Trophoblast cell (in vitro differentiated cells and primary cell): ENCODE measurements around the gene FCN3.

Experiments
- DNase-seq, 2 donors: peaks; one replicate each; pipeline ENCODE4 v3.0.0-alpha.2; 2016
- H2AFZ ChIP-seq: 2 replicates; pipeline ENCODE4 v1.6.1; 2013; ENCODE audit warnings: low read length, moderate library complexity, mild to moderate bottlenecking; ENCODE audit not compliant: insufficient read depth, poor library complexity
- H2AK5ac ChIP-seq: 2 replicates; pipeline ENCODE4 v1.6.1; 2013; ENCODE audit warnings: mild to moderate bottlenecking, low read length
- H2BK120ac ChIP-seq: 2 replicates; pipeline ENCODE4 v1.6.1; 2013; ENCODE audit warnings: low read length, mild to moderate bottlenecking, moderate library complexity; ENCODE audit not compliant: insufficient read depth, poor library complexity
- H2BK12ac ChIP-seq: 2 replicates; pipeline ENCODE4 v1.6.1; 2013; ENCODE audit warnings: mild to moderate bottlenecking, low read length, moderate library complexity
- H2BK5ac ChIP-seq: 2 replicates; pipeline ENCODE4 v1.6.1; 2013; ENCODE audit warnings: low read length, low read depth, moderate library complexity, mild to moderate bottlenecking; ENCODE audit not compliant: poor library complexity
- H3K14ac ChIP-seq: 2 replicates; pipeline ENCODE4 v1.6.1; 2013; ENCODE audit warnings: mild to moderate bottlenecking, low read length
- H3K18ac ChIP-seq: 2 replicates; pipeline ENCODE4 v1.6.1; 2013; ENCODE audit warnings: mild to moderate bottlenecking, low read length
- H3K23ac ChIP-seq: 2 replicates; pipeline ENCODE4 v1.6.1; 2013; ENCODE audit warnings: low read length
- H3K27ac ChIP-seq: 2 replicates; pipeline ENCODE4 v1.5.1; 2013; ENCODE audit warnings: low read depth, mild to moderate bottlenecking, inconsistent platforms, low read length, moderate library complexity
- H3K27me3 ChIP-seq: 2 replicates; pipeline ENCODE4 v1.6.1; 2013; ENCODE audit warnings: inconsistent platforms, mild to moderate bottlenecking, low read length, moderate library complexity; ENCODE audit not compliant: insufficient read depth
- H3K36me3 ChIP-seq, 2 experiments: 1 replicate in 1 of 2; 2 replicates in 1 of 2; pipeline ENCODE4 v1.6.1; 2013; ENCODE audit warnings: low read length in 2 of 2, mild to moderate bottlenecking in 2 of 2, moderate library complexity in 1 of 2; ENCODE audit not compliant: insufficient read depth in 2 of 2, control insufficient read depth in 1 of 2
- H3K4ac ChIP-seq: 2 replicates; pipeline ENCODE4 v1.6.1; 2013; ENCODE audit warnings: low read depth, mild to moderate bottlenecking, low read length, moderate library complexity
- H3K4me1 ChIP-seq, 2 experiments: 1 replicate in 1 of 2; 2 replicates in 1 of 2; pipeline ENCODE4 v1.6.1; 2013; ENCODE audit warnings: low read length in 2 of 2, mild to moderate bottlenecking in 2 of 2, moderate library complexity in 1 of 2; ENCODE audit not compliant: insufficient read depth in 2 of 2, control insufficient read depth in 1 of 2
- H3K4me2 ChIP-seq: 2 replicates; pipeline ENCODE4 v1.6.1; 2013; ENCODE audit warnings: inconsistent platforms, mild to moderate bottlenecking, low read length, moderate library complexity
- H3K4me3 ChIP-seq: 2 replicates; pipeline ENCODE4 v1.5.1; 2013; ENCODE audit warnings: mild to moderate bottlenecking, low read depth, low read length, inconsistent platforms
- H3K79me1 ChIP-seq: one replicate; pipeline ENCODE4 v1.6.1; 2013; ENCODE audit warnings: low read length
- H3K79me2 ChIP-seq: 2 replicates; pipeline ENCODE4 v1.6.1; 2013; ENCODE audit warnings: low read length, mild to moderate bottlenecking; ENCODE audit not compliant: control insufficient read depth, insufficient read depth, poor library complexity
- H3K9ac ChIP-seq: 2 replicates; pipeline ENCODE4 v1.6.1; 2013; ENCODE audit warnings: mild to moderate bottlenecking, low read length
- H3K9me3 ChIP-seq: 2 replicates; pipeline ENCODE4 v1.6.1; 2013; ENCODE audit warnings: low read depth, mild to moderate bottlenecking, control low read depth, inconsistent platforms, low read length; ENCODE audit not compliant: insufficient read depth
- H4K12ac ChIP-seq: 2 replicates; pipeline ENCODE4 v1.6.1; 2013; ENCODE audit warnings: low read depth, mild to moderate bottlenecking, low read length, moderate library complexity
- H4K8ac ChIP-seq: 2 replicates; pipeline ENCODE4 v1.6.1; 2013; ENCODE audit warnings: low read depth, mild to moderate bottlenecking, low read length, moderate library complexity
- H4K91ac ChIP-seq: one replicate; pipeline ENCODE4 v1.6.1; 2013; ENCODE audit warnings: low read depth, mild to moderate bottlenecking, low read length, moderate library complexity
- WGBS: extraction: QIAGEN DNeasy Blood & Tissue Kit; methylation state at CpG from one replicate; pipeline ENCODE4 v1.1.7; 2013; ENCODE audit warnings: missing lambda C conversion rate; ENCODE audit not compliant: insufficient read length, insufficient coverage; ENCODE audit errors: extremely low coverage; 5-methylcytosine and 5-hydroxymethylcytosine counted together

Gene FCN3

GRCh38 chr1:27353166-27353565, 21.5 kb downstream of the FCN3 start:
- H4K12ac ChIP-seq = no peak overlapping the region
- H3K4ac ChIP-seq = no peak overlapping the region
- H4K91ac ChIP-seq = no peak overlapping the region
- H2AFZ ChIP-seq = no peak overlapping the region
- H3K27ac ChIP-seq = no peak overlapping the region
- no peak overlapping the region for H2BK12ac ChIP-seq
- H3K4me2 ChIP-seq = no peak overlapping the region
- no peak overlapping the region for H3K14ac ChIP-seq
- peaks cover 19 to 26% of the 10 kb centered on the region in 2 experiments for H3K4me1 ChIP-seq
- no peak overlapping the region for H2AK5ac ChIP-seq
- H3K27me3 ChIP-seq = no peaks in the 10 kb centered on the region
- H3K9ac ChIP-seq = no peak overlapping the region
- H4K8ac ChIP-seq = no peak overlapping the region
- no peak overlapping the region for H2BK120ac ChIP-seq
- H3K36me3 ChIP-seq = peaks cover 4 to 15% of the 10 kb centered on the region in 2 experiments
- no peak overlapping the region for H3K18ac ChIP-seq
- no peak for DNase-seq
- no peak overlapping the region for H2BK5ac ChIP-seq
- H3K79me2 ChIP-seq = no peaks in the 10 kb centered on the region
- H3K4me3 ChIP-seq = no peak overlapping the region
- no CpG with 5 or more reads among the region's 13 CpGs for WGBS
- H3K79me1 ChIP-seq = peaks cover 11% of the 10 kb centered on the region
- peaks cover 6% of the 10 kb centered on the region for H3K9me3 ChIP-seq
- H3K23ac ChIP-seq = no peak overlapping the region

- Histone ChIP-seq H3K79me2 (no peaks in the 10 kb centered on the region), H3K27ac (no peak overlapping the region), H3K4ac (no peak overlapping the region), H4K12ac (no peak overlapping the region), H2BK120ac (no peak overlapping the region), H2BK5ac (no peak overlapping the region), H4K91ac (no peak overlapping the region), H3K14ac (no peak overlapping the region), H3K18ac (no peak overlapping the region), H3K27me3 (no peaks in the 10 kb centered on the region), H3K79me1 (peaks cover 11% of the 10 kb centered on the region), H2AK5ac (peak overlapping the region; percentile 32), H3K9me3 (peaks cover 6% of the 10 kb centered on the region), H3K4me1 (peaks cover 22 to 28% of the 10 kb centered on the region in 2 experiments), H4K8ac (peak overlapping the region; percentile 8), H2BK12ac (no peak overlapping the region), H3K4me3 (no peak overlapping the region), H2AFZ (peak overlapping the region; percentile 24), H3K9ac (no peak overlapping the region), H3K23ac (no peak overlapping the region), H3K4me2 (peak overlapping the region; percentile 66), H3K36me3 (peaks cover 4 to 11% of the 10 kb centered on the region in 2 experiments)
- DNase-seq = no peak
- no CpG with 5 or more reads among the region's 8 CpGs for WGBS
Observed at GRCh38 chr1:27351541-27352107, 23.0 kb downstream of the FCN3 start.

- Histone ChIP-seq H3K4ac (no peak overlapping the region), H3K9me3 (peaks cover 6% of the 10 kb centered on the region), H3K79me1 (peaks cover 11% of the 10 kb centered on the region), H4K91ac (peak overlapping the region; percentile 56), H3K4me2 (peak overlapping the region; percentile 66), H3K18ac (no peak overlapping the region), H2AK5ac (peak overlapping the region; percentile 13), H2BK120ac (no peak overlapping the region), H3K79me2 (no peaks in the 10 kb centered on the region), H3K4me3 (peak overlapping the region; percentile 6), H4K12ac (no peak overlapping the region), H2BK12ac (no peak overlapping the region), H4K8ac (peak overlapping the region; percentile 44), H3K14ac (peak overlapping the region; percentile 23), H3K36me3 (peaks cover 3 to 8% of the 10 kb centered on the region in 2 experiments), H3K4me1 (peaks cover 22 to 28% of the 10 kb centered on the region in 2 experiments), H2AFZ (peak overlapping the region; percentile 24), H2BK5ac (no peak overlapping the region), H3K27me3 (no peaks in the 10 kb centered on the region), H3K9ac (no peak overlapping the region), H3K27ac (no peak overlapping the region), H3K23ac (no peak overlapping the region)
- DNase-seq = peak; percentile 78 to 90
- WGBS = no CpG with 5 or more reads among the region's 62 CpGs
Observed at GRCh38 chr1:27350663-27351540, 23.7 kb downstream of the FCN3 start.

- Histone ChIP-seq H4K8ac (peak overlapping the region; percentile 8), H4K91ac (peak overlapping the region; percentile 56), H3K9me3 (peaks cover 6% of the 10 kb centered on the region), H3K9ac (no peak overlapping the region), H3K4ac (no peak overlapping the region), H2BK5ac (no peak overlapping the region), H3K23ac (no peak overlapping the region), H3K4me3 (peak overlapping the region; percentile 60), H3K18ac (peak overlapping the region; percentile 27), H2BK120ac (peak overlapping the region; percentile 9), H2AFZ (peak overlapping the region; percentile 67), H3K4me1 (peaks cover 22 to 28% of the 10 kb centered on the region in 2 experiments), H3K79me1 (peaks cover 11% of the 10 kb centered on the region), H2BK12ac (no peak overlapping the region), H3K27ac (no peak overlapping the region), H4K12ac (no peak overlapping the region), H3K4me2 (peak overlapping the region; percentile 66), H3K79me2 (no peaks in the 10 kb centered on the region), H2AK5ac (no peak overlapping the region), H3K14ac (peak overlapping the region; percentile 0), H3K27me3 (no peaks in the 10 kb centered on the region), H3K36me3 (peaks cover 0 to 4% of the 10 kb centered on the region in 2 experiments)
- peak; percentile 40 to 50 for DNase-seq
- WGBS = no CpG with 5 or more reads among the region's 84 CpGs
Observed at GRCh38 chr1:27349784-27350662, 24.6 kb downstream of the FCN3 start.
